Adrenal gland (tissue), 12 donors: ENCODE results near the gene TTC39B. TPM values are rescaled to one million over a fixed set of nuclear protein-coding genes. Genes with fewer than 3 reads are reported as not detected.

ENCODE experiments used
- DNase-seq, 7 donors: peaks; one replicate each; pipeline ENCODE4 v3.0.0-alpha.2; 2019 to 2020
- H3K27ac ChIP-seq, 5 donors: fragments of 200-600 bp; sonication (generic) in 4 of 5; 1 replicate in 3 of 5; 2 replicates in 2 of 5; pipeline versions ENCODE4 v1.5.1 to v1.8.0; 2016 to 2020; ENCODE audit warnings: mild to moderate bottlenecking in 1 of 5
- H3K27me3 ChIP-seq: fragments of 200-600 bp; 2 replicates; pipeline ENCODE4 v1.8.0; 2021
- H3K36me3 ChIP-seq, 2 donors: fragments of 200-600 bp; replicated peaks in 1 of 2; 1 replicate in 1 of 2; 2 replicates in 1 of 2; pipeline versions ENCODE4 v1.5.1 to v1.8.0; 2018 to 2022
- H3K4me1 ChIP-seq, 2 donors: fragments of 200-600 bp; replicated peaks in 1 of 2; 1 replicate in 1 of 2; 2 replicates in 1 of 2; pipeline versions ENCODE4 v1.5.1 to v1.8.0; 2018 to 2021
- H3K4me3 ChIP-seq, 4 donors: fragments of 200-600 bp; sonication (generic) in 3 of 4; one replicate each; pipeline ENCODE4 v1.5.1; 2016 to 2018
- H3K9me3 ChIP-seq, 3 donors: fragments of 200-600 bp; sonication (generic) in 1 of 3; replicated peaks in 1 of 3; 1 replicate in 2 of 3; 2 replicates in 1 of 3; pipeline versions ENCODE4 v1.5.1 to v1.8.0; 2016 to 2021
- CTCF ChIP-seq, 6 experiments: fragments of 450-650 bp in 4 of 6; fragments of 200-600 bp in 2 of 6; sonication (generic) in 1 of 6; IDR thresholded peaks; 1 replicate in 5 of 6; 2 replicates in 1 of 6; pipeline versions ENCODE4 v1.5.1 to v1.8.0; 2016 to 2021; ENCODE audit warnings: antibody characterized with exemption in 6 of 6, mild to moderate bottlenecking in 2 of 6, moderate library complexity in 1 of 6
- POLR2A ChIP-seq, 2 donors: fragments of 450-650 bp; IDR thresholded peaks; one replicate each; pipeline ENCODE4 v1.6.1; 2017; ENCODE audit warnings: antibody characterized with exemption in 2 of 2, mild to moderate bottlenecking in 2 of 2, moderate library complexity in 1 of 2
- WGBS, 4 donors: extraction: QIAGEN DNeasy Blood & Tissue Kit in 2 of 4; methylation state at CpG; one replicate each; pipeline versions ENCODE4 v1.1.5 to v1.1.7; 2013 to 2017; 5-methylcytosine and 5-hydroxymethylcytosine counted together
- intact Hi-C, 2 donors: fragments of 100-400 bp; cut with DNase I; formaldehyde crosslinking; loops; one replicate each; pipeline versions ENCODE4 v1.14.1 to v1.15.0; 2022 to 2023
- polyA plus RNA-seq, 3 donors: library from polyadenylated mRNA; stranded (reverse); fragments of 200-250 nt in 2 of 3; fragments of 350-450 nt in 1 of 3; fragmentation: Illumina TruSeq in 1 of 3; extraction: RNeasy Lipid Tissue Mini Kit (QIAGEN cat#74804) in 1 of 3; gene quantifications; one replicate each; pipeline ENCODE4 v1.2.3, GENCODE V29; 2013 to 2014
- total RNA-seq, 9 donors: library from RNA; depleted of rRNA in 4 of 9; stranded (reverse); fragments of >200 nt in 4 of 9; fragments of 120-200 nt in 1 of 9; fragmentation: NEBNext Ultra II Directional in 1 of 9; extraction: Animal tissue kit (Norgen Biotek cat#: 25700) in 1 of 9; gene quantifications; one replicate each; pipeline versions ENCODE4 v1.1.0 to v1.2.4, GENCODE V29; 2013 to 2023
- donor health status: healthy with polysubstance abuse.
- donor health status: Bipolar disorder and iron deficiency.
- donor health status: DM: yes; HTN: yes; CAD: no.
- donor health status: DM: no; HTN: no; CAD: no.
- donor health status: DM: no; HTN: no; CAD: no.
- donor health status: DM: yes; HTN: yes; CAD: no.

The TTC39B gene
- total and polyA plus RNA-seq, 12 donors, result 3.7 to 14.4 (median 9.5) TPM

DNA sequence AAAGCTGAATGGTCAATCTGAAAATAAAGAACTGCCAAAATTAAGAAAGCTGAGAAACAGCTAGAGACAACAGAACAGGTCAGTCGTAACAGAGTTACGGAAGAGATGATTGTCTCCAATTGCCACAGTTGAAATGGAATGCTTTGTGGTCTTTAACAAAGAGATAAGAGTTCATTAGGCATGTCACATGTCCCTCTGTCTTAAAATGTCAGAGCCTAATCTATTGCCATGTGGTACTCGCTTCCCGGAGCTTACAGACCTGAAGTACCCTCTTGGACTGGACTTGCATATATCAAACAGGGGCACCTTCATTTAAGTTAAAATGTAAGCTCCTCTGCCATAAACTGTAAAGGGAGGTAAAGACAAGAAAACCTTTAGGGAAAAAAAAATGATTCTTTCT is 19.7 kb downstream of the TTC39B start:
- Histone ChIP-seq H3K4me1 (no peaks in the 10 kb centered on the region), H3K9me3 (no peaks in the 10 kb centered on the region), H3K27ac (no peak overlapping the region), H3K4me3 (no peak overlapping the region), H3K27me3 (no peaks in the 10 kb centered on the region), H3K36me3 (no peaks in the 10 kb centered on the region)
- 92 to 96% (median 95%) methylated on average over 4 of the region's 4 CpGs for WGBS, 4 donors
- no peak for TF ChIP-seq POLR2A (IDR thresholded peaks at IDR 0.05)
- intact Hi-C loops, result no loop called here
- DNase-seq, result no peak

GRCh38 chr9:15286161-15286821 is 20.7 kb downstream of the TTC39B start:
- intact Hi-C loops, result no loop called here
- H3K36me3 ChIP-seq, result no peaks in the 10 kb centered on the region
- TF ChIP-seq CTCF (IDR thresholded peaks at IDR 0.05) (no peak), POLR2A (IDR thresholded peaks at IDR 0.05) (no peak)
- no peaks in the 10 kb centered on the region for H3K9me3 ChIP-seq
- H3K27me3 ChIP-seq, result no peaks in the 10 kb centered on the region
- H3K27ac ChIP-seq, result no peak overlapping the region
- 74 to 86% (median 80%) methylated on average over 4 of the region's 4 CpGs for WGBS, 4 donors
- no peak overlapping the region for H3K4me3 ChIP-seq
- no peaks in the 10 kb centered on the region for H3K4me1 ChIP-seq
- no peak for DNase-seq

DNA sequence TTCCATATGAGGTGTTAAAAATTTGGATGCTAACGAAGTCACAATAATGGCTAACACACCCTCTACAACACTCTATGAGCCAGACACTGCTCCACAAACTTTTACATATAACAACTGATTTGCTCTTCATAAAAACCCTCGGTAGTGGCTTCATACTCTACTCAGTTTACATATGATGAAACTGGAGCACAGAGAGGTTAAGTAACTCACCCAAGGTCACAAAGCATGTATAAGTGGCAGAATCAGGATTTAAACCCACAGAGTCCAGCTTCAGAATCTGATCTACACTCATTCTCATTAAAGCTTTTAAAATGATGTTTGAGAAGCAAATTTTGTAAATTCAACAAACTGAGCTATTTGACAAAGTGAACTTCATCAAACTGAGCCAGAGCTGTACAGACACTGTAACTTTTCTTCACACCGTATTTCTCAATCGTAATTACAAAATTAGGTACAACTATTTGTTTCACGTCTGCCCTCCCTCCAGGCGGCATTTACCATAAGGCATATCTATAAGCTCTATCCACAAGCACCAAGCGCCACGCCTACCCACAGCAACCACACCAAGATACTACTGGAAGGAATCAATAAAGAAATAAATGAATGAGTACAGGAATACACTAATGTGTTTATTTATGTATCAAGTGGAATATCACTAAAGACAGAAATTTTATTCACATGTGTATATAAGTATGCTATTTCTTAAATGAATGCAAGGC is 24.3 kb downstream of the TTC39B start:
- Histone ChIP-seq H3K4me1 (peaks cover 2 to 5% of the 10 kb centered on the region in 2 donors), H3K36me3 (no peaks in the 10 kb centered on the region), H3K27ac (no peak overlapping the region), H3K4me3 (no peak overlapping the region), H3K27me3 (no peaks in the 10 kb centered on the region), H3K9me3 (no peaks in the 10 kb centered on the region)
- intact Hi-C loops, result no loop called here
- DNase-seq, result no peak
- TF ChIP-seq CTCF (IDR thresholded peaks at IDR 0.05) (no peak), POLR2A (IDR thresholded peaks at IDR 0.05) (no peak)
- WGBS, 4 donors, result 89 to 91% (median 89%) methylated on average over 8 of the region's 8 CpGs

DNA sequence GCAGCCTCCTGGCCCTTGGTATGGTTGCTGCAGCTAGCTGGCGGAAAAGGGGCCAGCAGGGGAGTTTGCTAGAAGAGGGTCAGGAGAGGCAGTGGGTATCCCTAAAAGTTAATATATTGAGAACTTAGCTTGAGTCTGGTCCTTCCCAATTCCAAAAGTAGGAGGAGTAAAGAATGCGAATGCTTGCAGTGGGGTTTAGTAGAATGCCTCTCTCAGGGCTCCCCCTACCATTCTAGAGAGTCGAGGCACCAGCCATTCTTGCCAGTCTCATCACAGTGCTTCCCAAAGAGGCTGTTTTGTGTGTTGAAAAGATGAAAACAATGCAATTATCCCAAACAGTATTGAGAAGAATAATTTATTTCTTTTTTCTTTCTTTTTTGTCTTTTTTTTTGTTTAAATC is 26.4 kb downstream of the TTC39B start:
- intact Hi-C loops, result no loop called here
- no peak overlapping the region for H3K27ac ChIP-seq
- no peaks in the 10 kb centered on the region for H3K36me3 ChIP-seq
- H3K4me3 ChIP-seq, result no peak overlapping the region
- peaks cover 5 to 6% of the 10 kb centered on the region in 2 donors for H3K4me1 ChIP-seq
- no peak for TF ChIP-seq POLR2A (IDR thresholded peaks at IDR 0.05)
- TF ChIP-seq CTCF (IDR thresholded peaks at IDR 0.05), result no peak
- WGBS, 4 donors, result 92 to 98% (median 96%) methylated on average over 3 of the region's 3 CpGs
- no peak for DNase-seq
- H3K27me3 ChIP-seq, result no peaks in the 10 kb centered on the region
- no peaks in the 10 kb centered on the region for H3K9me3 ChIP-seq
